H1 (cell line): ENCODE results near the gene TMEM128.

ENCODE experiments used
- CTCF ChIP-seq, 3 experiments: IDR thresholded peaks; 1 replicate in 2 of 3; 2 replicates in 1 of 3; pipeline versions ENCODE4 v1.5.1 to v1.6.1; 2011; ENCODE audit warnings: low read length in 3 of 3, mild to moderate bottlenecking in 3 of 3, inconsistent platforms in 2 of 3, low read depth in 1 of 3, moderate library complexity in 1 of 3; ENCODE audit not compliant: insufficient read depth in 1 of 3; ENCODE audit errors: control extremely low read depth in 1 of 3
- EP300 ChIP-seq, 2 experiments: IDR thresholded peaks; 1 replicate in 1 of 2; 2 replicates in 1 of 2; pipeline ENCODE4 v1.6.1; 2011 to 2012; ENCODE audit warnings: low read depth in 2 of 2, low read length in 2 of 2, mild to moderate bottlenecking in 2 of 2, borderline replicate concordance in 1 of 2, inconsistent platforms in 1 of 2, moderate library complexity in 1 of 2
- FOSL1 ChIP-seq: IDR thresholded peaks from 2 replicates; pipeline ENCODE4 v1.6.1; 2011; ENCODE audit warnings: mild to moderate bottlenecking, low read depth, low read length, moderate library complexity; ENCODE audit not compliant: insufficient read depth
- HDAC6 ChIP-seq: IDR thresholded peaks from one replicate; pipeline ENCODE4 v1.7.1; 2012; ENCODE audit warnings: low read depth, mild to moderate bottlenecking, inconsistent platforms, low read length, moderate library complexity
- JUN ChIP-seq: IDR thresholded peaks from 2 replicates; pipeline ENCODE4 v1.6.1; 2011; ENCODE audit warnings: low read depth, mild to moderate bottlenecking, improper control_type of control experiment, low read length
- POLR2A ChIP-seq, 2 experiments: IDR thresholded peaks; 1 replicate in 1 of 2; 2 replicates in 1 of 2; pipeline ENCODE4 v1.6.1; 2011; ENCODE audit warnings: low read depth in 2 of 2, low read length in 2 of 2, mild to moderate bottlenecking in 2 of 2; ENCODE audit errors: control extremely low read depth in 1 of 2
- RBBP5 ChIP-seq: IDR thresholded peaks from 2 replicates; pipeline ENCODE4 v1.7.1; 2012; ENCODE audit warnings: low read depth, mild to moderate bottlenecking, inconsistent platforms, low read length, moderate library complexity, borderline replicate concordance
- YY1 ChIP-seq: IDR thresholded peaks from 2 replicates; pipeline ENCODE4 v1.6.1; 2011; ENCODE audit warnings: low read depth, mild to moderate bottlenecking, low read length

DNA sequence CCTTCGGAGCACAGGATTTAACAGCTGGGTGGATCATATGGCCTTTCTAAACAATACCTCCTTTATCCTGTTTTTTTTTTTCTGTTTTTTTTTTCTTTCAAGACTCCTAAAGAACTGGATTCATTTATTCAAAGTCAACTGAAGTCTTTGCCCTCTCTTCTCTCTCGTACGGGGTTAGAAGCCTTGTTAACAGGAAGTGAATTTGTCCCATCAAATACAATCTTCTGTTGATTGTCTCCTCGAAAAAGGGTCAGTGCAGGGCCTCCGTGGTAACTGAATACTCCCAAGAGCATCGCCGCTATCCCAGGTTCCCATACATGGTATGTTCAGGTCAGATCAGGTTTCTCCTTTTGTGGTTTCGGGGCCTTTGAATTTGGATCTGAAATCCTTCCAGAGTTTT, 1.8 kb upstream of the TMEM128 start:
- no peak for TF ChIP-seq CTCF (IDR thresholded peaks at IDR 0.05; ENCODE audit: control extremely low read depth in 1 of 3, insufficient read depth in 1 of 3, low read depth in 1 of 3, low read length in 3 of 3)
- TF ChIP-seq EP300 (IDR thresholded peaks at IDR 0.05; ENCODE audit: borderline replicate concordance in 1 of 2, low read depth in 2 of 2, low read length in 2 of 2): no peak
- no peak for TF ChIP-seq FOSL1
- TF ChIP-seq RBBP5: no peak
- TF ChIP-seq JUN: no peak
- TF ChIP-seq YY1: no peak
- no peak for TF ChIP-seq HDAC6
- TF ChIP-seq POLR2A (IDR thresholded peaks at IDR 0.05; ENCODE audit: control extremely low read depth in 1 of 2, low read depth in 2 of 2, low read length in 2 of 2): no peak
